Vagina (tissue), 2 donors: ENCODE measurements around the gene TULP4. TPM values are rescaled to one million over a fixed set of nuclear protein-coding genes. Genes with fewer than 3 reads are reported as not detected.
A peak's percentile ranks its signal among the peaks of the same experiment; 100 is the strongest.

Source experiments
- DNase-seq, 2 donors: peaks; one replicate each; pipeline ENCODE4 v3.0.0-alpha.2; 2017; ENCODE audit errors: extremely low spot score in 2 of 2
- H3K27ac ChIP-seq: fragments of 200-600 bp; sonication (generic); one replicate; pipeline ENCODE4 v1.5.1; 2019
- H3K27me3 ChIP-seq: fragments of 200-600 bp; sonication (generic); one replicate; pipeline ENCODE4 v1.5.1; 2019
- H3K36me3 ChIP-seq, 2 donors: fragments of 200-600 bp; sonication (generic); one replicate each; pipeline ENCODE4 v1.5.1; 2017 to 2019
- H3K4me1 ChIP-seq: fragments of 200-600 bp; sonication (generic); one replicate; pipeline ENCODE4 v1.5.1; 2019
- H3K4me3 ChIP-seq, 2 donors: fragments of 200-600 bp; sonication (generic); 1 replicate in 1 of 2; 2 replicates in 1 of 2; pipeline ENCODE4 v1.5.1; 2016 to 2019
- H3K9me3 ChIP-seq: fragments of 200-600 bp; sonication (generic); one replicate; pipeline ENCODE4 v1.5.1; 2019
- CTCF ChIP-seq, 3 experiments: fragments of 450-650 bp in 2 of 3; fragments of 200-600 bp in 1 of 3; sonication (generic) in 1 of 3; IDR thresholded peaks; one replicate each; pipeline ENCODE4 v1.5.1; 2017 to 2019; ENCODE audit warnings: antibody characterized with exemption in 3 of 3, mild to moderate bottlenecking in 2 of 3, moderate library complexity in 2 of 3
- POLR2A ChIP-seq, 2 donors: fragments of 450-650 bp; IDR thresholded peaks; one replicate each; pipeline ENCODE4 v1.6.1; 2017; ENCODE audit warnings: antibody characterized with exemption in 2 of 2, mild to moderate bottlenecking in 2 of 2, moderate library complexity in 2 of 2
- POLR2AphosphoS5 ChIP-seq, 2 donors: sonication (generic); formaldehyde crosslinking; IDR thresholded peaks; one replicate each; pipeline ENCODE4 v1.9.0; 2017; ENCODE audit warnings: antibody characterized with exemption in 2 of 2, mild to moderate bottlenecking in 2 of 2, low read depth in 1 of 2; ENCODE audit not compliant: insufficient read depth in 1 of 2
- intact Hi-C: fragments of 100-400 bp; cut with DNase I; formaldehyde crosslinking; loops from one replicate; pipeline ENCODE4 v1.15.1; 2023
- total RNA-seq: library from RNA; depleted of rRNA; stranded (reverse); fragments of >200 nt; gene quantifications from one replicate; pipeline ENCODE4 v1.2.3, GENCODE V29; 2016

TULP4 gene
- total RNA-seq, 1 donor from 2014 or later = 79.8 TPM

GRCh38 chr6:158508450-158508849 lies 196.2 kb downstream of the TULP4 start:
- DNase-seq = no peak
- Histone ChIP-seq H3K36me3 (no peaks in the 10 kb centered on the region), H3K4me3 (no peak overlapping the region), H3K27me3 (no peaks in the 10 kb centered on the region), H3K27ac (no peak overlapping the region), H3K9me3 (no peaks in the 10 kb centered on the region), H3K4me1 (no peaks in the 10 kb centered on the region)
- intact Hi-C loops = no loop called here
- TF ChIP-seq CTCF (IDR thresholded peaks at IDR 0.05) (no peak), POLR2A (IDR thresholded peaks at IDR 0.05) (no peak), POLR2AphosphoS5 (IDR thresholded peaks at IDR 0.05; ENCODE audit: insufficient read depth in 1 of 2, low read depth in 1 of 2) (no peak)

DNA sequence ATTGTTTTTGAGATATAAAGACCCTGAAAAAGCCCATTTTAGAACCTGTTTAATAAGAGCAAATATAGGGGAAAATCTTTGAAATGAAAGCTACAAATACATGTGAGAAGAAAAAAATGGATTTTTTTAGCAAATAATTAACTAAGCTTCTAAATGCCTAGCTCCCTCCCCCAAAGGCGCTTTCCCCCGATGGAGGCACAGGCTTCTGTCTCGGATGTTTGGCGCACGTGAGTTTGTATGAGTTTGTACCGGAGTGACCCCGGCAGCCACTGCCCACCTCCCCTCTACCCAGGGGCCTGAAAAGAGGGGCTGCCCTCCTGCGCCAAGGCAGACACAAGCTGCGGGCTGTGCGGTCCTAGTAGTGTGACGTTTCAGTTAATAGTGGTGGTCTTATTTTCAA lies 197.2 kb downstream of the TULP4 start:
- Histone ChIP-seq H3K9me3 (no peaks in the 10 kb centered on the region), H3K27me3 (no peaks in the 10 kb centered on the region), H3K36me3 (no peaks in the 10 kb centered on the region), H3K4me3 (no peak overlapping the region), H3K4me1 (no peaks in the 10 kb centered on the region), H3K27ac (no peak overlapping the region)
- no peak for DNase-seq
- TF ChIP-seq POLR2A (IDR thresholded peaks at IDR 0.05) (no peak), POLR2AphosphoS5 (IDR thresholded peaks at IDR 0.05; ENCODE audit: insufficient read depth in 1 of 2, low read depth in 1 of 2) (no peak), CTCF (IDR thresholded peaks at IDR 0.05) (no peak)
- intact Hi-C loops = no loop called here

GRCh38 chr6:158512809-158513208 lies 200.5 kb downstream of the TULP4 start:
- no peaks in the 10 kb centered on the region for H3K36me3 ChIP-seq
- H3K9me3 ChIP-seq = no peaks in the 10 kb centered on the region
- H3K4me1 ChIP-seq = peaks cover under 1% of the 10 kb centered on the region
- intact Hi-C loops = no loop called here
- no peaks in the 10 kb centered on the region for H3K27me3 ChIP-seq
- DNase-seq = peak in 1 of 2 donors; percentile 56
- no peak overlapping the region for H3K27ac ChIP-seq
- TF ChIP-seq POLR2A (IDR thresholded peaks at IDR 0.05) = no peak
- no peak for TF ChIP-seq POLR2AphosphoS5 (IDR thresholded peaks at IDR 0.05; ENCODE audit: insufficient read depth in 1 of 2, low read depth in 1 of 2)
- no peak for TF ChIP-seq CTCF (IDR thresholded peaks at IDR 0.05)
- no peak overlapping the region for H3K4me3 ChIP-seq

DNA sequence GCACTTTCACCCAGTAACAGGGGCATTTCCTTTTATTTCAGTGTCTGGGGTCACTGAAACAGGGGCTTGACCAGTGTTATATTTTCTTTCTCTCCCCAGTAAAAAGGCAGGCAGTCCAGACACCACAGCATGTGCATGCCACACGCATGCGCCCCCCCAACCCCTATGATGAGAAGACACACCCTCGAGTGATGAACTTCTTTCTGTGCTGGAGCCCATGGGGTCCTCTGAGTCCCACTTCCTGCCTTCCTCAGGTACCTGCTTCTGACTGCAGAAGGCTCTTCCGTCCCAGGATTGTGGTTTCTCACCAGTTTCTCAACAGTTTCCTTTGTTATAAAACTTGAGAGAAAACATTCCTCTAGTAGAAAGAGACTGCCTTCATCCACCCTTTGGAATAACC lies 201.9 kb downstream of the TULP4 start:
- Histone ChIP-seq H3K36me3 (no peaks in the 10 kb centered on the region), H3K27ac (no peak overlapping the region), H3K4me1 (peaks cover 6% of the 10 kb centered on the region), H3K4me3 (no peak overlapping the region), H3K27me3 (no peaks in the 10 kb centered on the region), H3K9me3 (no peaks in the 10 kb centered on the region)
- DNase-seq = no peak
- no peak for TF ChIP-seq POLR2AphosphoS5 (IDR thresholded peaks at IDR 0.05; ENCODE audit: insufficient read depth in 1 of 2, low read depth in 1 of 2)
- no peak for TF ChIP-seq POLR2A (IDR thresholded peaks at IDR 0.05)
- no peak for TF ChIP-seq CTCF (IDR thresholded peaks at IDR 0.05)
- intact Hi-C loops = no loop called here

GRCh38 chr6:158514991-158515390 lies 202.7 kb downstream of the TULP4 start:
- Histone ChIP-seq H3K36me3 (no peaks in the 10 kb centered on the region), H3K27me3 (no peaks in the 10 kb centered on the region), H3K4me3 (no peak overlapping the region), H3K9me3 (no peaks in the 10 kb centered on the region), H3K4me1 (peaks cover 6% of the 10 kb centered on the region), H3K27ac (no peak overlapping the region)
- DNase-seq = no peak
- intact Hi-C loops = no loop called here
- no peak for TF ChIP-seq POLR2AphosphoS5 (IDR thresholded peaks at IDR 0.05; ENCODE audit: insufficient read depth in 1 of 2, low read depth in 1 of 2)
- no peak for TF ChIP-seq POLR2A (IDR thresholded peaks at IDR 0.05)
- no peak for TF ChIP-seq CTCF (IDR thresholded peaks at IDR 0.05)
